PFSK-1 (cell line): ENCODE measurements around the gene SCYGR2.

ENCODE experiments used
- SIN3A ChIP-seq: IDR thresholded peaks from 2 replicates; pipeline ENCODE4 v1.6.1; 2012; ENCODE audit warnings: mild to moderate bottlenecking, low read length, moderate library complexity, borderline replicate concordance; ENCODE audit not compliant: insufficient read depth
- TAF1 ChIP-seq: IDR thresholded peaks from 2 replicates; pipeline ENCODE4 v1.6.1; 2012; ENCODE audit warnings: low read length, control low read depth, borderline replicate concordance; ENCODE audit not compliant: insufficient read depth
- TF ChIP-seq, protein P1 (sequence below), 2 experiments: IDR thresholded peaks; 2 replicates each; pipeline versions ENCODE4 v1.6.1 to v1.8.0; 2011 to 2012; ENCODE audit warnings: low read depth in 2 of 2, low read length in 2 of 2, control low read depth in 1 of 2, inconsistent platforms in 1 of 2, mild to moderate bottlenecking in 1 of 2, moderate library complexity in 1 of 2; ENCODE audit not compliant: insufficient read depth in 1 of 2

GRCh38 chr2:227629435-227629834 is 30.7 kb downstream of the SCYGR2 start:
- no peak for TF ChIP-seq TAF1
- no peak for TF ChIP-seq SIN3A
- TF ChIP-seq, protein P1, sequence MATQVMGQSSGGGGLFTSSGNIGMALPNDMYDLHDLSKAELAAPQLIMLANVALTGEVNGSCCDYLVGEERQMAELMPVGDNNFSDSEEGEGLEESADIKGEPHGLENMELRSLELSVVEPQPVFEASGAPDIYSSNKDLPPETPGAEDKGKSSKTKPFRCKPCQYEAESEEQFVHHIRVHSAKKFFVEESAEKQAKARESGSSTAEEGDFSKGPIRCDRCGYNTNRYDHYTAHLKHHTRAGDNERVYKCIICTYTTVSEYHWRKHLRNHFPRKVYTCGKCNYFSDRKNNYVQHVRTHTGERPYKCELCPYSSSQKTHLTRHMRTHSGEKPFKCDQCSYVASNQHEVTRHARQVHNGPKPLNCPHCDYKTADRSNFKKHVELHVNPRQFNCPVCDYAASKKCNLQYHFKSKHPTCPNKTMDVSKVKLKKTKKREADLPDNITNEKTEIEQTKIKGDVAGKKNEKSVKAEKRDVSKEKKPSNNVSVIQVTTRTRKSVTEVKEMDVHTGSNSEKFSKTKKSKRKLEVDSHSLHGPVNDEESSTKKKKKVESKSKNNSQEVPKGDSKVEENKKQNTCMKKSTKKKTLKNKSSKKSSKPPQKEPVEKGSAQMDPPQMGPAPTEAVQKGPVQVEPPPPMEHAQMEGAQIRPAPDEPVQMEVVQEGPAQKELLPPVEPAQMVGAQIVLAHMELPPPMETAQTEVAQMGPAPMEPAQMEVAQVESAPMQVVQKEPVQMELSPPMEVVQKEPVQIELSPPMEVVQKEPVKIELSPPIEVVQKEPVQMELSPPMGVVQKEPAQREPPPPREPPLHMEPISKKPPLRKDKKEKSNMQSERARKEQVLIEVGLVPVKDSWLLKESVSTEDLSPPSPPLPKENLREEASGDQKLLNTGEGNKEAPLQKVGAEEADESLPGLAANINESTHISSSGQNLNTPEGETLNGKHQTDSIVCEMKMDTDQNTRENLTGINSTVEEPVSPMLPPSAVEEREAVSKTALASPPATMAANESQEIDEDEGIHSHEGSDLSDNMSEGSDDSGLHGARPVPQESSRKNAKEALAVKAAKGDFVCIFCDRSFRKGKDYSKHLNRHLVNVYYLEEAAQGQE (IDR thresholded peaks at IDR 0.05; ENCODE audit: insufficient read depth in 1 of 2, low read depth in 2 of 2, low read length in 2 of 2) = no peak
